ENCODE results near the gene SRRM4.
"Not testable (repeated sequence)": the region's sequence is repeated elsewhere in the genome, so short reads cannot be mapped to it uniquely, and the experiment has no call there.

The SRRM4 gene

DNA sequence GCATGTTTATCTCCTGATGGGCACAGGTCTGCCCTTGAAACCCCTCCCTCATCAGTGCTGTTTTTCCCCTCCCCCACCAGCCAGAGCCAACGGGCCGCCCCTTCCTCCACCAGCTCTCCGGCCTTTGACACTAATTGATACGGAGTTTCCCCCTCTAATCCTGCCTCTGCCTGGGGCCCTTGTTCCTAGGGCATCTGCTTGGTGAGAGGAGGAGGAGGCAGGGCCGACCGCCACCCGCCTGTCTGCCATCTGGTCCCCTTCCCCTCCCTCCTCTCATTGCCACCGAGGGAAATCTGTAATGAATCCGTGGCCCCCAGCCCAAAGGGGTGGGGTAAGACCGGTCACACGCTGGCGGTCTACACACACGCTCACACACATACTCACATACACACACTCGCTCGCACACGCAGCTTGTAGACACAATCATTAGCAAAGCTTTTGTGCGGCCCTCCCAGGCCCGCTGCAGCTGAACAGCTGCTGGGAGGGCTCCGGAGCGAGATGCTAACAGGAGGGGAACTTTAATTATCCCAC is 27.4 kb downstream of the SRRM4 start:
- DNase-seq, result no peak

DNA sequence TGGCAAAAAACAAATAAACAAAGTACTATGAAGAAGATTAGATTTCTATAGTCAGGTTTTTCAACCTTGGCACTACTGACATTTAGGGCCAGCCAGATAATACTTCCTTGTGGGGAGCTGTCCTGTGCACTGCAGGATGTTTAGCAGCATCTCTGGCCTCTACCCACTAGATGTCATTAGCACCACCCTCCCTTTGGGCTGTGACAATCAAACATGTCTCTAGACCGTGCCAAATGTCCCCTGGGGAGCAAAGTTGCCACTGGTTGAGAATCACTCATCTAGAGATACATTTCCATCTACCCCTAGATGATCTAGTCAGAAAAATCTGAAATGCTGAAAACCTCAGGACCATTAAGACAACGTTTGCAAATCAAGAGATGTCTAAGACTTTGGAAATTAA is 29.9 kb downstream of the SRRM4 start:
- no peak for DNase-seq

DNA sequence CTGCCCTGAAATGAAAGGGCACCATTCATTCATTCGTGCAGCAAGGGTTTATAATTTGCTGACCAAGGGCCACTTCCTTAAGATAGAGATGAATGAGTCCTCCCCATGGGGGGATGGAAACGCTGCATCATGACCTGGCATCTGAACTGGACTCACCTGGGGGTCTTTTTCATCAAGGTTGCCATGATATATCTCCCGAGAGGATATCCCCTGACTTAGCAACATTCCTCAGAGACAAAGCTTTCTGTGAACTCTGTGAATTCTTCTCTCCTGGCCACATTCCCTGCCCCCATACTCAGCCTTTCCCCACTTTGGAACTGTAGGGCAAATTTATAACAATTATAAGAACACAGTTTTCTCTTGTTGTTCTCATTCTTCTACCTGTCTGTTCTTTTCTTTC is 30.8 kb downstream of the SRRM4 start:
- DNase-seq, result no peak

- DNase-seq, result no peak
Observed at GRCh38 chr12:119013023-119013422, 31.7 kb downstream of the SRRM4 start.

GRCh38 chr12:119014368-119014767 is 33.0 kb downstream of the SRRM4 start:
- DNase-seq, result no peak

DNA sequence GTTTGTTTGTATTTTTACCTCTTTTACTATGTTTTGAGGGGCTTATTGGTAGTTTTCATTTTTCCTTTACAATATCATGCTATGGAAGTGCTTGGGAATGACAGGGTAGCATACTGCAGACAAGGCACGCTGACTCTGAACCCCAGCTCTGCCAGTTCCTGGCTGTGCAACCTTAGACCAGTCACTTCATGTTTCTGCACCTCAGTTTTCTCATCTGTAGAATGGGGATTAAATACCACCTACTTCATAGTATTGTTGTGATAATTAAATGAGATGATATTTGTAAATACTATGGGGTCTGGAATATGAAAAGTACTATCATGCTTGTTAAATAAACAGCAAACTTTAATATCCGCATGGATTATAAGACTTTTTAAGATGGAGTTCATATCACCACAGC is 35.4 kb downstream of the SRRM4 start:
- no peak for DNase-seq

DNA sequence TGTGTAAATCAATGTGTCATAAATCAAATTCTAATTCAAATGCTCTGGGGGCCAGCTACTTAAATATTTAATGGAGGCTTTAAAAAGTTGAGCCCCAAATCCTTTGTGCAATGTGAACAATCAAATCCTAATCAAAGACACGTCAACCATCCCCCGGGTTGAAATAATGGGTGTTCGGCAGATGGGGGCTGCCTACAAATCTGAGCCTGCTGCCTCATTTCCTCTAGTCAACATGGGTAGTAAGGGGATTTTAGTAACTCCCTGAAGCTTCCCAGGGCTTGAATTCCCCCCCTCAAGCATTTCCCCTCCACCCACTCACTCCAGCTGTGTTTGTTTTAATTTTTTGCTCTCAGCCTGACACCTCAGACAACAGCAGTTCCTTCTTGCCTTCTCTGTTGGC is 37.8 kb downstream of the SRRM4 start:
- no peak for DNase-seq

DNA sequence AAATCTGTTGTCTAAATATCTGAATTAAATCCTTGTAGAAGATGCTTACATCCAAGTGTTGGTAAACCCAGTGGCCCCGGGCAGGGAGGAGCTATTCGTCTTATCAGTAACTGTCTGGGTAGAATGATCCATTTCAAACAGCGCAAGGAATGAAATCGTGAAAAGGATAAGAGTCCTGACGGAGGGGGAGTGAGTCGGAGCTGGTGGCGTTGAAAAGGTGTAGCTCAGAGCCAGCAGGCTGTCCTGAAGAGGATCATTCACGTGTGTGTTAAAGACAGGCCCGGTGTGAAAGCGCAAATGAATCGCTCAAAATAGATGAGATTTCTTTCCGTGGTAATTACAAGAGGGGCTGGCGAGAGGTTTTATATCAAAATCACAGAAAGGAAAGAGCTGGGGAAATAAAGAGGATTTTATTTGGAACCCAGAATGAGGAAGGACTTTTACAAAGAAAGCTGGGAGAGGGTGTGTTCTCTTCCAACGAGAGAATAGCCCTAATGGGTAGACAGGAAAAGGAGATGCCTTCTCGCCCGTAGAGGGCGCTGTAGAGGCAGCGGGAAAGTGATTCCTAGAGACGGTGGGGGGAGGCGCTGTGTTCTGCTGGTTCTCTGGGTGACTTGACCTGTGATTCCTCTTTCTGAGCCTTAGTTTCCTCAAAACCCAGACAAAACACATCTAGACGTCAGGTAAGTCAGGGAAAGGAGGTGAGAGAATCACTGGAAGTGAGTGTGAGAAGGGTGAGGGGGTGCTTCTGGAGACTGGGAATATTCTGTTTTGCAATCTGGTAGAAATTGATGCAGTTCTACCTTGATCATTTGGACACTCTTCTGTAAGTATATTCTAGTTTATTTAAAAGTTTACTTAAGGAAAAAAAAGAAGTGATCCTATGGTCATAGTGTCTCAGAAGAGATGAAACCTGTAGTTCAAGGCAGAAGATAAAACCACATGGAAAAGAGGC is 39.3 kb downstream of the SRRM4 start:
- DNase-seq, result peak; percentile 25

DNA sequence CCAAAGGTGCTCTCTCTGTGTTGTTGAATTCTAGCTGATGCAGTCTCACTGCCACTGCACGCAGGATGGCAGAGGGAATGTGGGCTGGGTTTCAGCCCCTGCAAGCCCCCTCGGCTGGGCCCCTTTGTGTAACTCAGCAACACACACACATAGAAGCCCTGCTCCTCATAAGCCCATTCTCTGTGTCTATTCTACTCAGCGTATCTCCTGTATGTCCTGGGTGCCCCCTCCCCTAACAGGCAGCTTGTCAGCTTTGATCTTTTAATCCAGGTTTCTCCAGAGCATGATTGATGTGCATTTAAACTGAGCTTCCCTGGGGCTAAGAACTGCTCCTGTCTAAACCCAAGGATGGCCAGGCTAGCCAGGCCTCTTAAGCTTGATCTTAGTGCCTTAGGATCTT is 43.0 kb downstream of the SRRM4 start:
- no peak for DNase-seq

DNA sequence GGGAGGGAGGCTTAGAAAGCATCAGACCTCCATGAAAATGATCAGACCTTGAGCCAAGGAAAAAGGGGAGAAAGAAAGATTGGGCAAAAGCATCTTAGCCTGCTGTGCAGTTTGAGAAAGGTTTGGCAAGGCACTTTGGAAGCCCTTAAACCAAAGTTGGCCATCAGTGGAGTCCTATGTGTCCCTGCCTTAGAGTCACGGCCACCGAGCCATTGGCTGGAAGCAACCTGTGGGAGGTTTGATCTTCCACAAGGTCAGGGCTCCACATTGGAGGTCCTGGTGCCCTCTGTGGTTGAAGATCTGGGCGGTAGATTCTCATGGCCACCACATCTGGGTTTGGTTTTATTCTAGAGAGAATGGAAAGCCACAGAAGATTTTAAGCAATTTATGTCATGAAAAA is 44.4 kb downstream of the SRRM4 start:
- DNase-seq, result no peak

- not testable (repeated sequence) for DNase-seq
Observed at GRCh38 chr12:119033332-119033731, 52.0 kb downstream of the SRRM4 start.

- no peak for DNase-seq
Observed at GRCh38 chr12:119036878-119037825, 55.8 kb downstream of the SRRM4 start.

GRCh38 chr12:119044094-119044493 is 62.8 kb downstream of the SRRM4 start:
- no peak for DNase-seq

- DNase-seq, result no peak
Observed at GRCh38 chr12:119047641-119048040, 66.3 kb downstream of the SRRM4 start.

- no peak for DNase-seq
Observed at GRCh38 chr12:119050663-119051062, 69.3 kb downstream of the SRRM4 start.

GRCh38 chr12:119051474-119051873 is 70.1 kb downstream of the SRRM4 start:
- no peak for DNase-seq

- no peak for DNase-seq
Observed at GRCh38 chr12:119052001-119052400, 70.7 kb downstream of the SRRM4 start.

DNA sequence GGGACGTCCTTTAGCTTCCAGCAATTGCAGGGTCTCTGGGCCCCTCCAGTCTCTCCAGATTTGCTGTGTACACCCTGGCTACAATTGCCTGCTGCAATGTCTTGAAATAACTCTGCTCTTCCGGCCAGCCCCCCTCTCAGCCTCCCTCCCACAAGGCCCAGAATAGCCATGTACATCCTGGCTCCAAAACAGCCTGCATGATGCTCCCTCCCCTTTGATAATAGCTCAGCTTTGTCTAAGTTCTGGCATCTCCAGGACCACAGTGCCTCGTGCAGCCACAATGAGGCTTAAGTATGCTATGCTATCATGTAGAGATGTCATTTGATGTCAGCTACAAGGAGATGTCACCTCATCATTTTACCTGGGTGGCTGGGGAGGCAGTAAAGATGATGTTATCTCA is 74.6 kb downstream of the SRRM4 start:
- DNase-seq, result no peak

GRCh38 chr12:119060847-119061796 is 79.8 kb downstream of the SRRM4 start:
- DNase-seq, result no peak

GRCh38 chr12:119068129-119068856 is 87.0 kb downstream of the SRRM4 start:
- DNase-seq, result peak; percentile 10

- DNase-seq, result peak; percentile 74
Observed at GRCh38 chr12:119069147-119069642, 87.9 kb downstream of the SRRM4 start.

All from DMS153 (cell line).